Calu3 (cell line): Measurements from ENCODE around the gene TMIGD1. TPM values are rescaled to one million over a fixed set of nuclear protein-coding genes. Genes with fewer than 3 reads are reported as not detected.

Source experiments
- BruUV-seq: library from RNA; stranded (reverse); fragments of 400-500 nt; replicated peaks from 2 replicates; lab custom pipeline; 2021; lab: Mats Ljungman, UMichigan
- CTCF ChIA-PET: fragments of 300-600 bp; sonication (Branson Sonifier 250); formaldehyde crosslinking; loops from one replicate; lab custom pipeline; 2022; ENCODE audit warnings: antibody characterized with exemption; lab: Charles Lee
- DNase-seq: peaks from one replicate; pipeline ENCODE4 v3.0.0; 2022
- H3K27ac Mint-ChIP-seq: one replicate; pipeline ENCODE4 v1.8.0; 2022; ENCODE audit warnings: mixed read lengths; ENCODE audit not compliant: unreplicated experiment
- H3K27me3 Mint-ChIP-seq: one replicate; pipeline ENCODE4 v1.8.0; 2022; ENCODE audit warnings: mixed read lengths; ENCODE audit not compliant: unreplicated experiment
- H3K36me3 Mint-ChIP-seq: one replicate; pipeline ENCODE4 v1.8.0; 2022; ENCODE audit warnings: mild to moderate bottlenecking, moderate library complexity, mixed read lengths; ENCODE audit not compliant: insufficient read depth, unreplicated experiment
- H3K4me1 Mint-ChIP-seq: one replicate; pipeline ENCODE4 v1.8.0; 2022; ENCODE audit warnings: mild to moderate bottlenecking, low read depth, mixed read lengths; ENCODE audit not compliant: unreplicated experiment
- H3K4me3 Mint-ChIP-seq: one replicate; pipeline ENCODE4 v1.8.0; 2022; ENCODE audit warnings: mild to moderate bottlenecking, low read depth, moderate library complexity, mixed read lengths; ENCODE audit not compliant: unreplicated experiment
- H3K9me3 Mint-ChIP-seq: one replicate; pipeline ENCODE4 v1.8.0; 2022; ENCODE audit warnings: low read depth, mixed read lengths; ENCODE audit not compliant: unreplicated experiment
- CTCF ChIP-seq: fragments of 200-600 bp; IDR thresholded peaks from one replicate; pipeline ENCODE4 v1.8.0; 2022; ENCODE audit warnings: antibody characterized with exemption; ENCODE audit not compliant: unreplicated experiment
- intact Hi-C: fragments of 100-400 bp; cut with micrococcal nuclease; formaldehyde crosslinking; loops from one replicate; pipeline ENCODE4 v1.10.0; 2022; ENCODE audit not compliant: unreplicated experiment
- total RNA-seq: library from RNA; stranded (reverse); gene quantifications from 2 replicates; pipeline ENCODE4 v1.2.3, GENCODE V29; 2022

Gene TMIGD1
- total RNA-seq, 1 experiment from 2014 or later: not detected

GRCh38 chr17:30274887-30275286 lies 59.0 kb downstream of the TMIGD1 start:
- no peak for DNase-seq
- Mint-ChIP-seq H3K9me3 (no peaks in the 10 kb centered on the region), H3K36me3 (peaks cover 21% of the 10 kb centered on the region), H3K4me1 (no peaks in the 10 kb centered on the region), H3K27ac (no peak overlapping the region), H3K4me3 (no peak overlapping the region), H3K27me3 (no peaks in the 10 kb centered on the region)
- CTCF ChIA-PET: interaction anchor here (1.0 kb wide), 1 partner anchor 10 kb away, joined by 3 read pairs; no protein-coding TSS in a partner anchor
- intact Hi-C loops: no loop called here
- no TSS peak for BruUV-seq
- TF ChIP-seq CTCF: no peak

- Mint-ChIP-seq H3K27me3 (no peaks in the 10 kb centered on the region), H3K9me3 (no peaks in the 10 kb centered on the region), H3K4me3 (no peak overlapping the region), H3K36me3 (peaks cover 26% of the 10 kb centered on the region), H3K4me1 (no peaks in the 10 kb centered on the region), H3K27ac (no peak overlapping the region)
- no peak for TF ChIP-seq CTCF
- CTCF ChIA-PET: no interaction called here
- no peak for DNase-seq
- no TSS peak for BruUV-seq
- intact Hi-C loops: no loop called here
Observed at GRCh38 chr17:30273373-30273772, 60.5 kb downstream of the TMIGD1 start.

- CTCF ChIA-PET: no interaction called here
- TF ChIP-seq CTCF: no peak
- Mint-ChIP-seq H3K4me3 (no peak overlapping the region), H3K27me3 (no peaks in the 10 kb centered on the region), H3K36me3 (peaks cover 26% of the 10 kb centered on the region), H3K27ac (no peak overlapping the region), H3K4me1 (no peaks in the 10 kb centered on the region), H3K9me3 (no peaks in the 10 kb centered on the region)
- intact Hi-C loops: no loop called here
- no peak for DNase-seq
- no TSS peak for BruUV-seq
Observed at GRCh38 chr17:30271102-30271501, 62.8 kb downstream of the TMIGD1 start.

- no peak for TF ChIP-seq CTCF
- no peak for DNase-seq
- intact Hi-C loops: no loop called here
- Mint-ChIP-seq H3K36me3 (peaks cover 12% of the 10 kb centered on the region), H3K4me3 (no peak overlapping the region), H3K27ac (no peak overlapping the region), H3K27me3 (no peaks in the 10 kb centered on the region), H3K9me3 (no peaks in the 10 kb centered on the region), H3K4me1 (no peaks in the 10 kb centered on the region)
- BruUV-seq: no TSS peak
- CTCF ChIA-PET: interaction anchor here (0.5 to 0.6 kb wide), 2 partner anchors 253 to 460 kb away, joined by 3 to 5 read pairs; no protein-coding TSS in a partner anchor
Observed at GRCh38 chr17:30267625-30268024, 66.2 kb downstream of the TMIGD1 start.

Other genes with a start within 250 kb of the TMIGD1 start
- gene NSRP1, start 217.2 kb downstream of the TMIGD1 start, total RNA-seq: 27.5 and 29.7 TPM in 2 replicates
- not detected in 2 replicates for gene SLC6A4, start 98.4 kb downstream of the TMIGD1 start, total RNA-seq
- gene BLMH, start 42.1 kb downstream of the TMIGD1 start, total RNA-seq: 28.2 and 33.7 TPM in 2 replicates
- gene CPD, start 44.9 kb upstream of the TMIGD1 start, total RNA-seq: 79.0 and 82.9 TPM in 2 replicates
- 47.1 and 58.0 TPM in 2 replicates for gene GOSR1, start 143.4 kb upstream of the TMIGD1 start, total RNA-seq